ENCODE measurements around the gene C1QTNF1.
A peak's percentile ranks its signal among the peaks of the same experiment; 100 is the strongest.
"Not testable (repeated sequence)": the region's sequence is repeated elsewhere in the genome, so short reads cannot be mapped to it uniquely, and the experiment has no call there.

C1QTNF1 gene

DNA sequence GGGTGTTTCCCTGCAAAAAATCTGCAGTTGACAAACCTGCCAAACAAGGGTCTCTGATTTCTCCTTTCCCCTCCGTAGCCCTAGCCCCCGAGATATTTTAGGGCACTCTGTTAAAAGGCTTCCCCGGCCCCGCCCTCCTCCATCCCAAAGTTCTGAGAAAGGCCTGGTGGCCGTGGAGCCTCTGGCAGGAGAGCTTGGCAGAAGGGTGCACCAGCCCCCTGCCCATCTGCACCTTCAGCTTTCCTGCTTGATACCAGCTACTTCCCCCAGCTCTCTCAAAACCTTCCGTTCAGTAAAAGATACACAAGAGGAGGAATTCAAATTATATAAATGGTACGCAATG, 13.7 kb upstream of the C1QTNF1 start:
- H3K36me3 ChIP-seq (ENCODE audit: insufficient read depth, low read length) = peaks cover 15% of the 10 kb centered on the region
- H3K4me3 ChIP-seq (ENCODE audit: low read length) = peak overlapping the region; percentile 100
- peaks cover 7% of the 10 kb centered on the region for H3K9me3 ChIP-seq (replicated peaks; ENCODE audit: low read length)
- peaks cover 34% of the 10 kb centered on the region for H3K4me1 ChIP-seq (ENCODE audit: control insufficient read depth, insufficient read depth, low read length)
- H3K9ac ChIP-seq (ENCODE audit: low read depth, low read length) = peak overlapping the region; percentile 99
- no peaks in the 10 kb centered on the region for H3K27me3 ChIP-seq (ENCODE audit: control insufficient read depth, insufficient read depth, low read length)
- H3K4me2 ChIP-seq (ENCODE audit: low read length) = peak overlapping the region; percentile 95

DNA sequence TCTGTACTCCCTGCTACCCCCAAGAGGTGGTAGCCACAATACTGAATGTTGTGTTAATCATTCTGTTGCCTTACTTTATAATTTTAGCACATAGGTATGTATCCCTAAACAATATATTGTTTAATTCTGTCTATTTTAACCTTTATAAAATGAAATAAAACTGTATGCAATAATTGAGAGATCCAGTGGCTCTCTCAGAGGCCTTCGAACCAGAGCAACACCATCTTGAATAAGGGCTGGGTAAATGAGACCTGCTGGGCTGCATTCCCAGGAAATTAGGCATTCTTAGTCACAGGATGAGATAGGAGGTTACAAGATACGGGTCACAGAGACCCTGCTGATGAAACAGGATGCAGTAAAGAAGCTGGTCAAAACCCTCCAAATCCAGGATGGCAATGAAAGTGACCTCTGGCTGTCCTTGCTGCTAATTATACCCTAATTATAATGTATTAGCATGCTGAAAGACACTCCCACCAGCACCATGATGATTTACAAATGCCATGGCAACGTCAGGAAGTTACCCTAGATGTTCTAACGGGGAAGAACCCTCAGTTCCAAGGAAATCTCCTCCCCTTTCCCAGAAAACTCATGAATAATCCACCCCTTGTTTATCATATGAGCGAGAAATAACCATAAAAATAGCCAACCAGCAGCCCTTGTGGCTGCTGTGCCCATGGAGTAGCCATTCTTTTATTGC, 12.4 kb upstream of the C1QTNF1 start:
- H3K27me3 ChIP-seq (ENCODE audit: control insufficient read depth, insufficient read depth, low read length) = no peaks in the 10 kb centered on the region
- H3K9me3 ChIP-seq (replicated peaks; ENCODE audit: low read length) = peaks cover 7% of the 10 kb centered on the region
- H3K4me2 ChIP-seq (ENCODE audit: low read length) = peak overlapping the region; percentile 25
- no peak overlapping the region for H3K9ac ChIP-seq (ENCODE audit: low read depth, low read length)
- H3K4me3 ChIP-seq (ENCODE audit: low read length) = no peak overlapping the region
- H3K36me3 ChIP-seq (ENCODE audit: insufficient read depth, low read length) = peaks cover 13% of the 10 kb centered on the region
- peaks cover 34% of the 10 kb centered on the region for H3K4me1 ChIP-seq (ENCODE audit: control insufficient read depth, insufficient read depth, low read length)

DNA sequence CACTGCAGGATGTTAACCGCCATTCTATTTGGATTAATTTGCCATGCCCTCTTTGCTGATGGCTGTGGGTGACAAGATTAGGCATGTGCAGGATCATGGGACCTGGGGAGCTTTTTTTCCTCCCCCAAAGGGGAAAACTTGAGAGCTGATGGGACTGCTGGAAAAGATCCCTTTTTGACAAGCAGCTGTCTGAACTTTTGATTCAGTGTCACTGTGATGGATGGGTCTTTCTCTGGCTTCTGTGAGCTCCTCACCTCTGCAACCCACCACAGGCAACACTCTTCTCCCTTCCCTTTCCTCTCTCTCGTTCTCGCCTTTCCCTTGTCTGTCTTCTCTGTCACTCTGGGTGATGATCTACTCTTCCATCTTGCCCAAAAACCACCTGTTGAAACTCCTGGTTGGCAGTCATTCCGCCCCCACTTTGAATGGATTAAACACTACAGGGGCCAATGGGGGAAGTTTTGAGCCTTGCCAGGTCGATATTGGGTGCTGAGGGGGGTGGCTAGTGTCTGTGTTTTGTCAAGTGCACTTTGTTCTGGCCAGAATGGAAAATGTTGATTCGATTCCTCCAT, 11.3 kb upstream of the C1QTNF1 start:
- no peak overlapping the region for H3K4me2 ChIP-seq (ENCODE audit: low read length)
- H3K36me3 ChIP-seq (ENCODE audit: insufficient read depth, low read length) = peaks cover 5% of the 10 kb centered on the region
- no peaks in the 10 kb centered on the region for H3K27me3 ChIP-seq (ENCODE audit: control insufficient read depth, insufficient read depth, low read length)
- H3K4me1 ChIP-seq (ENCODE audit: control insufficient read depth, insufficient read depth, low read length) = peaks cover 29% of the 10 kb centered on the region
- peaks cover 7% of the 10 kb centered on the region for H3K9me3 ChIP-seq (replicated peaks; ENCODE audit: low read length)
- H3K4me3 ChIP-seq (ENCODE audit: low read length) = no peak overlapping the region
- H3K9ac ChIP-seq (ENCODE audit: low read depth, low read length) = no peak overlapping the region

DNA sequence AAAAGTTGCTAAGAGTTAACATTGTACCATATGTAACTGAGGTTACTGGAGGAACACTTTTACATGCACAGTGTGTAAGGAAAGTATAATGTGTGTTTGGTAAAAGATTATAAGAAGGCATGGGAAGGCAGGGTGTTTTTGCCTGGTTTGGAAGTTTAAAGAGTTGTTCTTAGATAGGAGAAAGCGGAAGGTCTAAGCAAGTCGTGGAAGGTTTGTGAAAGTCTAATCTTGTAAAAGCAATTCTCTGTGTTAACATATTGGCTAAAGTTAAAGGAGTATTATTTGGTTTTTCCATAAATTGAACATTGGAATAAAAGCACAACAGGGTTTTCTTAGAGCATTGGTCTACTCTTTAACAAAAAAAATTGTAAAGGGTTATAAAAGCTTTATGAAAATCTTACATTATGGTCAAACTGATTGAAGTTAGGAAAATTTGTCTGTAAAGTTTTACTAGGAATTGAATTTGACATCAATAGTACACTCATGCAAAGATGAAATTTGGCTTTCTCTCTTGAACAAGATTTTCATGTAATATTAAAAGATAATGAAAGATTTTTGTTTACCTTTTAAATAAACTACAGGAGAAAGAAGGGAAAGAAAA, 9.7 kb upstream of the C1QTNF1 start:
- Histone ChIP-seq H3K4me1 (ENCODE audit: control insufficient read depth, insufficient read depth, low read length) (peaks cover 17% of the 10 kb centered on the region), H3K4me2 (ENCODE audit: low read length) (no peak overlapping the region), H3K27me3 (ENCODE audit: control insufficient read depth, insufficient read depth, low read length) (no peaks in the 10 kb centered on the region), H3K9me3 (replicated peaks; ENCODE audit: low read length) (peaks cover 7% of the 10 kb centered on the region), H3K9ac (ENCODE audit: low read depth, low read length) (no peak overlapping the region), H3K36me3 (ENCODE audit: insufficient read depth, low read length) (no peaks in the 10 kb centered on the region), H3K4me3 (ENCODE audit: low read length) (no peak overlapping the region)

DNA sequence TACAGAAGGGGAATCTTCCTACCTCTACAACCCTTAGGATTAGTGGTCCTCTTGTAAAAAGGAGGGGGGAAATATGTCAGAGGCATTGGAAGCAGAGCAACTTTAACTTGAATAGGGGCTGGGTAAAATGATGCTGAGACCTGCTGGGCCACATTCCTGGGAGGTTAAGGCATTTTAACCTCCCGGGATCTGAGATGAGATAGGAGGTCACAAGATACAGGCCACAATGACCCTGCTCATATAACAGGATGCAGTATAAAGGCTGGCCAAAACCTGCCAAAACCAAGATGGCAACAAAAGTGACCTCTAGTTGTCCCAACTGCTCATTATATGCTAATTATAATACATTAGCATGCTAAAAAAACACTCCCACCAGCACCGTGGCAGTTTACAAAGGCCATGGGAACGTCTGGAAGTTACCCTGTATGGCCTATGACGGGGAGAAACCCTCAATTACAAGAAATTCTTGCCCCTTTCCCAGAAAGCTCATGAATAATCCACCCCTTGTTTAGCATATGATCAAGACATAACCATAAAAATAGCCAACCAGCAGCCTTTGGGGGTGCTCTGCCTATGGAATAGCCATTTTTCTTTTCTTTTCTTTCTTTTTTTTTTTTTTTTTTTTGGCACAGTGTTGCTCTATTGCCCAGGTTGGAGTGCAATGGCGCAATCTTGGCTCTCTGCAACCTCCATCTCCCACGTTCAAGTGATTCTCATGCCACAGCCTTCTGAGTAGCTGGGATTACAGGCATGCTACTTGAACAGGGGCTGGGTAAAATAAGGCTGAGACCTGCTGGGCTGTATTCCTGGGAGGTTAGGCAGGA, 6.2 kb upstream of the C1QTNF1 start:
- Histone ChIP-seq H3K36me3 (ENCODE audit: insufficient read depth, low read length) (no peaks in the 10 kb centered on the region), H3K4me3 (ENCODE audit: low read length) (no peak overlapping the region), H3K9me3 (replicated peaks; ENCODE audit: low read length) (peaks cover 7% of the 10 kb centered on the region), H3K27me3 (ENCODE audit: control insufficient read depth, insufficient read depth, low read length) (peaks cover 24% of the 10 kb centered on the region), H3K4me2 (ENCODE audit: low read length) (no peak overlapping the region), H3K9ac (ENCODE audit: low read depth, low read length) (no peak overlapping the region), H3K4me1 (ENCODE audit: control insufficient read depth, insufficient read depth, low read length) (peaks cover 7% of the 10 kb centered on the region)

DNA sequence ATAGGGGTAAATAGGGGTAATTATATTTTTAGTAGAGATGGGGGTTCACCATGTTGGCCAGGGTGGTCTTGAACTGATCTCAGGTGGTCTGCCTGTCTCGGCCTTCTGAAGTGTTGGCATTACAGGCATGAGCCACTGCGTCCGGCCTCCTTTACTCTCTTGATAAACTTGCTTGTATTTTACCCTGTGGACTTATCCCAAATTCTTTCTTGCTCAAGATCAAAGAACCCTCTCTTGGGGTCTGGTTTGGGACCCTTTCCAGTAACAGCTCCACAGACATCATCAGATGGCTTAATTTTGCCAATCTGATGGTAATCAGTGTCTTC, 5.6 kb upstream of the C1QTNF1 start:
- H3K27me3 ChIP-seq (ENCODE audit: control insufficient read depth, insufficient read depth, low read length) = peaks cover 29% of the 10 kb centered on the region
- peaks cover 7% of the 10 kb centered on the region for H3K4me1 ChIP-seq (ENCODE audit: control insufficient read depth, insufficient read depth, low read length)
- peaks cover 7% of the 10 kb centered on the region for H3K9me3 ChIP-seq (replicated peaks; ENCODE audit: low read length)
- H3K36me3 ChIP-seq (ENCODE audit: insufficient read depth, low read length) = no peaks in the 10 kb centered on the region
- H3K4me3 ChIP-seq (ENCODE audit: low read length) = no peak overlapping the region
- H3K9ac ChIP-seq (ENCODE audit: low read depth, low read length) = no peak overlapping the region
- H3K4me2 ChIP-seq (ENCODE audit: low read length) = no peak overlapping the region

DNA sequence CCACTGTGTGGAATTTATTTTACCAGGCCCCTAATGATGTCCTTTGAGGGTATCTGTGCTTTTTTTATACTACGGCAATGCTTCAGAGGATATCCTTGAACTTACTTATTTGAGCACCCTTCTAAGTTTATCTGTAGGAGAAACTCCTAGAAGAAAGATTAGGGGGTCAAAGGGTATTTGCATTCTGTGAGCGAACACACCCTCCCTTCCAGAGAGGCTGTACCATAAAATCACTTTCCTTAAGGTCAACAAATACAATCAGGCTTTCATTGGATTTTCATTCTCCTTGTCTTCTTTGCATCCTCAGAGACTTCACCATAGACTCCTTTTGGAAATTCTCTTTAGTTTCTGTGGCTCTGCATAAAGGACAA, 4.7 kb upstream of the C1QTNF1 start:
- no peaks in the 10 kb centered on the region for H3K36me3 ChIP-seq (ENCODE audit: insufficient read depth, low read length)
- H3K4me2 ChIP-seq (ENCODE audit: low read length) = no peak overlapping the region
- no peak overlapping the region for H3K9ac ChIP-seq (ENCODE audit: low read depth, low read length)
- peaks cover 36% of the 10 kb centered on the region for H3K27me3 ChIP-seq (ENCODE audit: control insufficient read depth, insufficient read depth, low read length)
- H3K4me1 ChIP-seq (ENCODE audit: control insufficient read depth, insufficient read depth, low read length) = peaks cover 13% of the 10 kb centered on the region
- no peak overlapping the region for H3K4me3 ChIP-seq (ENCODE audit: low read length)
- peaks cover 1% of the 10 kb centered on the region for H3K9me3 ChIP-seq (replicated peaks; ENCODE audit: low read length)

DNA sequence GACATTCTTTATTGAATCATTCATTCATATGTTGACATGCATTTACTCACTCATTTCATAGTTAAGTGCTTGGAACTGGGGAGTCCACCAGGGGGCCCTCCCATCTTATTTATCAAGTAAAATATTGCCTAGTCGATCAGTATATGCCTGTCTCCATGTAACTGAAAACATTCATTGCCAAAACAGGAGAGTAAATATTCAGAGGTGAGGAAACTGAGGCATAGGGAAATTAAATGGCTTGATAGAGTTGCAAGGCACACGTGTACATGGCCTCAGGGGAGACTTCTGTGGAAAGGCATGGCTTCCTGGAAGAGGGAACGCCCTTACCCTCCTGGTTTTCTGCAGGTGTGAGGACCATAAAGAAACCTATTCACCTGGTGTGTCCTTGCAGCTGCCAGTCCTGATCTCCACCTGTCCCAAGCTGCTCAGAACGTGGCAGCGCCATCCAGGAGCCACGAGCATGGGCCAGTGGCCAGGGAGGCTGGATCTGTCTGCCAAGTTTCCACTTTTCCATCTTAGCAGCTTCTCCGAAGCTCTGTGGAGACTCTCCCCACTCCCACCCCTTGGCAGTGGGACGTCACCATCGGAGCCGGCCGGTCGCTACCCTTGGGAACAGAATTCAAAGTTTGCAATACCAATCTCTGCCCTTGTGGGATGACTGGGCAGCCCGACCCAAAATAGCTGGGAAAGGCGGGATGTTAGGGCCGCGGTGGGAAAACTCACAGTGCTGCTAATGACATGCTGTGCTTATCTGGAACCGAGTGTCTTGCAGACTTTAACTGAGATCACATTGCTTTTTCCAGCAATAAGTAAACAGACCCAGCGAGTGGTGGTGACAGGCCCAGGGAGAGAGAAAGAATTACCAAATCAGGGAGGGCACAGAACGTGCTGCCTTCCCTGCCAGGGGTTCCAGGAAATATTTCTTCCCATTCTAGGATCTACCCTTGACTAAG, 4.1 kb upstream of the C1QTNF1 start:
- no peaks in the 10 kb centered on the region for H3K9me3 ChIP-seq (replicated peaks; ENCODE audit: low read length)
- no peaks in the 10 kb centered on the region for H3K36me3 ChIP-seq (ENCODE audit: insufficient read depth, low read length)
- H3K4me1 ChIP-seq (ENCODE audit: control insufficient read depth, insufficient read depth, low read length) = peaks cover 20% of the 10 kb centered on the region
- H3K27me3 ChIP-seq (ENCODE audit: control insufficient read depth, insufficient read depth, low read length) = peaks cover 41% of the 10 kb centered on the region
- no peak overlapping the region for H3K9ac ChIP-seq (ENCODE audit: low read depth, low read length)
- H3K4me2 ChIP-seq (ENCODE audit: low read length) = no peak overlapping the region
- no peak overlapping the region for H3K4me3 ChIP-seq (ENCODE audit: low read length)

DNA sequence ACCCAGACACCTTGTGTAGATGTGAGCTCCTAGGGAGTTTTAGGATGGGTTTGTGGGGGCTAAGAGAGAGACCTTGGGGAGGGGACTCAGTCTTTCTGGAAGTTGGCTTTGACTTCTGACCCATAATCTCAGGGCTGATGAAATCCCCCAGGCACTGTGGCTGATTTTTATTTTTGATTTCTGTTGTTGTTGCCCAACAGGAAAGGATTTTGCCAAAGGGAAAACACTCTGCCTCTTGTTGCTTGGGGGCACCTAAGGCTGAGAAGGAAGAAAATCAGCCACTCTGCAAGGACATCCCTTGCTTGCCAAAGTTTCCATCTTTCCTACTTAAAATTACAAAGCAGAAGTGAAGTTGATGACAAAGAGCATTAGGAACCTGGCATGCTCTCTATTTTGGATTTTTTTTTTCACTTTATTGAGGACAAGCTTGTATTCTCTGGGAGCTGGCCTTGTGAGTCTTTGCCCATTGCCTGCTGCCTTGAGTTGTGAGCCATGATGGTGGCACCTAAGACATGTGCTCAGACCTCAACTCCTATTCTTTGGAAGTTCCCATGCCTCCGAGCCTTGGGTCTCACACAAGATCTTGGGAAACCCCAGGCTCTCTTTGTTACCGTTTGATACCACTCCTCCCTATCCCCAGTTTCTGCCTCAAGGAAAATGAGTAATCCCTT, 3.2 kb upstream of the C1QTNF1 start:
- Histone ChIP-seq H3K9ac (ENCODE audit: low read depth, low read length) (no peak overlapping the region), H3K36me3 (ENCODE audit: insufficient read depth, low read length) (no peaks in the 10 kb centered on the region)

DNA sequence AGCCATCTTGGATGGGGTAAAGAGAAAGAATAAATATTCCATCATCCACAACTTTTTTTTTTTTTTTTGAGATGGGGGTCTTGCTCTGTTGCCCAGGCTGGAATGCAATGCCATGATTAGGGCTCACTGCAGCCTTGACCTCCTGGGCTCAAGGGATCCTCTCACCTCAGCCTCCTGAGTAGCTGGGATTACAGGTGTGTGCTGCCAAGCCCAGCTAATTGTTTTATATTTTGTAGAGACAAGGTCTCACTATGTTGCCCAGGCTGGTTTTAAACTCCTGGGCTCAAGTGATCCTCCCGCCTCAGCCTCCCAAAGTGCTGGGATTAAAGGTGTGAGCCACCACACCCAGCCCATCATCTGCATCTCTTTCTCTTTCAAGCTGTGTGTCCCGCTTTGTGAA, 2.0 kb upstream of the C1QTNF1 start:
- H3K27me3 ChIP-seq (ENCODE audit: control insufficient read depth, insufficient read depth, low read length) = peaks cover 42% of the 10 kb centered on the region
- peaks cover 39% of the 10 kb centered on the region for H3K4me1 ChIP-seq (ENCODE audit: control insufficient read depth, insufficient read depth, low read length)
- not testable (repeated sequence) for H3K9me3 ChIP-seq (replicated peaks; ENCODE audit: low read length); H3K9ac ChIP-seq (ENCODE audit: low read depth, low read length); H3K4me2 ChIP-seq (ENCODE audit: low read length); H3K4me3 ChIP-seq (ENCODE audit: low read length); H3K36me3 ChIP-seq (ENCODE audit: insufficient read depth, low read length)

More for the DNA sequence above, 3.2 kb upstream of the C1QTNF1 start:
- Histone ChIP-seq H3K9me3 (replicated peaks; ENCODE audit: low read length) (no peaks in the 10 kb centered on the region), H3K4me3 (ENCODE audit: low read length) (no peak overlapping the region), H3K27me3 (ENCODE audit: control insufficient read depth, insufficient read depth, low read length) (peaks cover 42% of the 10 kb centered on the region), H3K4me1 (ENCODE audit: control insufficient read depth, insufficient read depth, low read length) (peaks cover 28% of the 10 kb centered on the region), H3K4me2 (ENCODE audit: low read length) (no peak overlapping the region)

Data from skeletal muscle satellite cell (primary cell).